Subcutaneous adipose tissue (tissue), 4 donors: ENCODE results near the gene MPPED2. TPM values are rescaled to one million over a fixed set of nuclear protein-coding genes. Genes with fewer than 3 reads are reported as not detected.

Experiments used
- CTCF ChIP-seq: fragments of 450-650 bp; IDR thresholded peaks from one replicate; pipeline ENCODE4 v1.5.1; 2016; ENCODE audit warnings: low read depth, mild to moderate bottlenecking, control low read depth, antibody characterized with exemption, moderate library complexity
- total RNA-seq, 4 donors: library from RNA; depleted of rRNA; stranded (reverse); fragments of >200 nt; gene quantifications; one replicate each; pipeline ENCODE4 v1.1.0, GENCODE V29; 2016

The MPPED2 gene
- total RNA-seq, 4 donors from 2014 or later = 10.5 to 32.4 (median 15.5) TPM

GRCh38 chr11:30508594-30508993 is 77.6 kb downstream of the MPPED2 start:
- TF ChIP-seq CTCF = no peak

- TF ChIP-seq CTCF = no peak
Measured at GRCh38 chr11:30505603-30506002, 80.5 kb downstream of the MPPED2 start.

- no peak for TF ChIP-seq CTCF
Measured at GRCh38 chr11:30504468-30504867, 81.7 kb downstream of the MPPED2 start.

GRCh38 chr11:30503156-30503555 is 83.0 kb downstream of the MPPED2 start:
- TF ChIP-seq CTCF = no peak

- no peak for TF ChIP-seq CTCF
Measured at GRCh38 chr11:30502305-30502704, 83.8 kb downstream of the MPPED2 start.

- no peak for TF ChIP-seq CTCF
Measured at GRCh38 chr11:30501744-30502143, 84.4 kb downstream of the MPPED2 start.

GRCh38 chr11:30499940-30500339 is 86.2 kb downstream of the MPPED2 start:
- TF ChIP-seq CTCF = no peak
